Heart left ventricle (tissue), 16 donors: ENCODE measurements around the gene FJX1. TPM values are rescaled to one million over a fixed set of nuclear protein-coding genes. Genes with fewer than 3 reads are reported as not detected.
"Not testable (repeated sequence)": the region's sequence is repeated elsewhere in the genome, so short reads cannot be mapped to it uniquely, and the experiment has no call there.

Source experiments
- ATAC-seq, 4 donors: fragments of 200-7000 bp; cut with Tn5 transposase; one replicate each; pipeline ENCODE4 v1.9.1; 2020 to 2022; ENCODE audit warnings: moderate library complexity in 4 of 4, mild to moderate bottlenecking in 3 of 4, moderate number of reproducible peaks in 1 of 4
- DNase-seq, 5 donors: peaks; one replicate each; pipeline ENCODE4 v3.0.0-alpha.2; 2020
- H3K27ac ChIP-seq, 12 donors: fragments of 200-600 bp; sonication (generic) in 4 of 12; one replicate each; pipeline versions ENCODE4 v1.5.0 to v1.8.0; 2016 to 2022; ENCODE audit warnings: mild to moderate bottlenecking in 2 of 12
- H3K27me3 ChIP-seq, 9 donors: fragments of 200-600 bp; sonication (generic) in 2 of 9; one replicate each; pipeline versions ENCODE4 v1.5.1 to v1.8.0; 2016 to 2022; ENCODE audit warnings: mild to moderate bottlenecking in 3 of 9
- H3K36me3 ChIP-seq, 9 donors: fragments of 200-600 bp; sonication (generic) in 2 of 9; one replicate each; pipeline versions ENCODE4 v1.5.0 to v1.8.0; 2018 to 2022; ENCODE audit warnings: mild to moderate bottlenecking in 2 of 9
- H3K4me1 ChIP-seq, 12 donors: fragments of 200-600 bp; sonication (generic) in 4 of 12; one replicate each; pipeline versions ENCODE4 v1.5.0 to v1.8.0; 2016 to 2022; ENCODE audit warnings: mild to moderate bottlenecking in 3 of 12
- H3K4me3 ChIP-seq, 12 donors: fragments of 200-600 bp; sonication (generic) in 4 of 12; one replicate each; pipeline versions ENCODE4 v1.5.0 to v1.8.0; 2017 to 2022; ENCODE audit warnings: mild to moderate bottlenecking in 9 of 12, moderate library complexity in 4 of 12
- H3K9me3 ChIP-seq, 12 donors: fragments of 200-600 bp; sonication (generic) in 4 of 12; one replicate each; pipeline versions ENCODE4 v1.5.0 to v1.8.0; 2016 to 2022; ENCODE audit warnings: mild to moderate bottlenecking in 1 of 12
- CTCF ChIP-seq, 12 donors: fragments of 200-600 bp; sonication (generic) in 4 of 12; IDR thresholded peaks; one replicate each; pipeline versions ENCODE4 v1.5.0 to v1.8.0; 2018 to 2022; ENCODE audit warnings: antibody characterized with exemption in 12 of 12, mild to moderate bottlenecking in 5 of 12
- POLR2A ChIP-seq, 2 donors: fragments of 450-650 bp; IDR thresholded peaks; one replicate each; pipeline ENCODE4 v1.6.1; 2017; ENCODE audit warnings: antibody characterized with exemption in 2 of 2, mild to moderate bottlenecking in 2 of 2, moderate library complexity in 2 of 2
- WGBS, 4 donors: extraction: QIAGEN DNeasy Blood & Tissue Kit in 2 of 4; methylation state at CpG; one replicate each; pipeline versions ENCODE4 v1.1.5 to v1.1.7; 2013 to 2018; 5-methylcytosine and 5-hydroxymethylcytosine counted together
- intact Hi-C, 10 donors: fragments of 100-400 bp; cut with DNase I; formaldehyde crosslinking; loops; one replicate each; pipeline versions ENCODE4 v1.11.1 to v1.14.2; 2022
- polyA plus RNA-seq, 2 donors: library from polyadenylated mRNA; stranded (reverse); fragments of 200-250 nt; gene quantifications; one replicate each; pipeline ENCODE4 v1.2.3, GENCODE V29; 2013
- total RNA-seq, 9 donors: library from RNA; depleted of rRNA in 2 of 9; stranded (reverse); fragments of >200 nt in 2 of 9; fragmentation: NEBNext Ultra II Directional in 3 of 9; extraction: Animal tissue kit (Norgen Biotek cat#: 25700) in 3 of 9; gene quantifications; one replicate each; pipeline versions ENCODE4 v1.1.0 to v1.2.4, GENCODE V29; 2016 to 2023
- donor health status: ischemic (EF 13 %, LVEDD 7.1; RV severe dilation, severe dysfunction).
- donor health status: healthy with polysubstance abuse.
- donor health status: DM: no; HTN: yes; CAD: no.
- donor health status: DM: no; HTN: no; CAD: no.
- donor health status: ischemic (EF 25% LVEDD 6.9; RV normal size, moderate dysfunction).
- donor health status: ischemic (EF 25% LVEDD 5.7; RV mildly dilated, moderate dysfunction).
- donor health status: healthy.
- donor health status: DM: yes; HTN: yes; CAD: no.
- donor health status: ischemic (EF 35%, LVEDD 5.7; RV mildly dilated, moderate dysfunction).
- donor health status: nonischemic (EF 11% LVEDD 7.7; RV severe dilation, severe dysfunction).
- donor health status: DM: yes; HTN: yes; CAD: no.
- donor health status: PGD.
- donor health status: ischemic (EF 29% LVEDD 5.4; RV normal size, mild dysfunction).
- donor health status: nonischemic (EF 23%, LVEDD 6.1; RV moderate dilation, normal function).

FJX1 gene
- total and polyA plus RNA-seq, 11 donors: 0.55 to 7.2 (median 2.3) TPM

DNA sequence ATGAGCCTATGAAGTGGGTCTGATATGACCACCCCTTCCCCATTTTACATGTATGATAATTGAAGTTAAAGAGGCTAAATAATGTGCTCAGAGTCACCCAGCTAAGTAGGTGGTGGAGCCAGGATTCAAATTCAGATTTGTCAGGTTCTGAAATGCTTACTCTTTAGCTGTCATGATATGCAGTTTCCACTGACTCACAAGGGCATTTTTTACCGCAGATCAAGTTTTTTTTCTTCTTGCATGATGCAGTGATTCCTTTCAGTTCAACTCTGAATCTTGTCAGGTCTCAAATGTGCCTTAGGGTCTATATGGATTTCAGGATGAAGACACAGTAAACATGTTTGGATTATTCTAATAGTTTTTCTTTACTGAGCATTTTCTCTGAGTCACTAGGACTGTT, 31.7 kb downstream of the FJX1 start:
- DNase-seq: no peak
- no peak overlapping the region for H3K4me3 ChIP-seq
- TF ChIP-seq CTCF (IDR thresholded peaks at IDR 0.05) (no peak), POLR2A (IDR thresholded peaks at IDR 0.05) (no peak)
- H3K36me3 ChIP-seq: no peaks in the 10 kb centered on the region
- peaks cover 0 to 8% (median 0%) of the 10 kb centered on the region in 12 donors for H3K9me3 ChIP-seq
- peaks cover 0 to 9% (median 0%) of the 10 kb centered on the region in 12 donors for H3K4me1 ChIP-seq
- no peaks in the 10 kb centered on the region for H3K27me3 ChIP-seq
- intact Hi-C loops: no loop called here
- ATAC-seq: no peak
- no peak overlapping the region for H3K27ac ChIP-seq
- WGBS, 4 donors: 68 to 83% (median 76%) methylated on average over 1 of the region's 1 CpG

DNA sequence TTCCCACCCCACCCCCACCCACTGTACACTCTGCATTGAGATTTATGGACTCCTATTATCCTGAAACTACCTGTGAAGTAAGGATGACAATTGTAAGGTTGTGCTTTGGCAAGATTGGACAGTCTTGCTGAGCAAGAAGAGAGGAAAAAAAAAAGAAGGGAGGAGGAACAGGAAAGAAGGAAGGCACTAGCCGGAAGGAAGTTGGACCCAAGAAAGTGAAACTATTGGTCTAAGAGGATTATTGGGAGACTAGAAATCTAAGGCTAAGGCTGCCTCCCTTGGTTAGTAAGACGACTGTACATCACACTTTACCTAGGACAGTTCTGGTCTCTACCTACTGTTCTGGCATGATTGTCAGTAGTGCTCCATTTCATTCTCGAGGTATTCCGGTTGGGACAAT, 32.2 kb downstream of the FJX1 start:
- TF ChIP-seq POLR2A (IDR thresholded peaks at IDR 0.05) (no peak), CTCF (IDR thresholded peaks at IDR 0.05) (no peak)

GRCh38 chr11:35651263-35651662, 33.0 kb downstream of the FJX1 start:
- Histone ChIP-seq H3K4me1 (peaks cover 0 to 9% (median 0%) of the 10 kb centered on the region in 12 donors), H3K9me3 (peaks cover 0 to under 1% (median 0%) of the 10 kb centered on the region in 12 donors), H3K36me3 (no peaks in the 10 kb centered on the region), H3K27ac (peak overlapping the region in 4 of 12 donors; percentile 11 to 68 (median 33)), H3K27me3 (peaks cover 0 to 7% (median 0%) of the 10 kb centered on the region in 9 donors), H3K4me3 (no peak overlapping the region)
- peak in 2 of 5 donors; percentile 13 to 38 for DNase-seq
- WGBS, 4 donors: 70 to 79% (median 72%) methylated on average over 3 of the region's 3 CpGs
- ATAC-seq: peak; percentile 79 to 97 (median 84)
- TF ChIP-seq POLR2A (IDR thresholded peaks at IDR 0.05): no peak
- no peak for TF ChIP-seq CTCF (IDR thresholded peaks at IDR 0.05)
- intact Hi-C loops: no loop called here

More for the DNA sequence above, 32.2 kb downstream of the FJX1 start:
- intact Hi-C loops: no loop called here
- H3K9me3 ChIP-seq: peaks cover 0 to 8% (median 0%) of the 10 kb centered on the region in 12 donors
- H3K27ac ChIP-seq: no peak overlapping the region
- H3K4me3 ChIP-seq: no peak overlapping the region
- no peaks in the 10 kb centered on the region for H3K36me3 ChIP-seq
- peaks cover 0 to under 1% (median 0%) of the 10 kb centered on the region in 9 donors for H3K27me3 ChIP-seq
- 84 to 85% (median 85%) methylated on average over 4 of the region's 4 CpGs for WGBS, 4 donors
- ATAC-seq: no peak
- H3K4me1 ChIP-seq: peaks cover 0 to 9% (median 0%) of the 10 kb centered on the region in 12 donors
- DNase-seq: no peak

- H3K36me3 ChIP-seq, H3K27me3 ChIP-seq, intact Hi-C loops, H3K9me3 ChIP-seq, H3K4me3 ChIP-seq, ATAC-seq, DNase-seq, H3K27ac ChIP-seq, H3K4me1 ChIP-seq: not testable (repeated sequence)
- 92 to 99% (median 96%) methylated on average over 5 of the region's 5 CpGs for WGBS, 4 donors
These were observed 34.5 kb downstream of the FJX1 start for GRCh38 chr11:35652786-35653185.

- H3K4me3 ChIP-seq: no peak overlapping the region
- TF ChIP-seq POLR2A (IDR thresholded peaks at IDR 0.05) (no peak), CTCF (IDR thresholded peaks at IDR 0.05) (no peak)
- H3K27me3 ChIP-seq: peaks cover 0 to 9% (median 0%) of the 10 kb centered on the region in 9 donors
- H3K4me1 ChIP-seq: peaks cover 0 to 9% (median 0%) of the 10 kb centered on the region in 12 donors
- WGBS, 4 donors: 68 to 80% (median 72%) methylated on average over 6 of the region's 6 CpGs
- DNase-seq: no peak
- intact Hi-C loops: no loop called here
- ATAC-seq: no peak
- H3K27ac ChIP-seq: no peak overlapping the region
- no peaks in the 10 kb centered on the region for H3K36me3 ChIP-seq
- no peaks in the 10 kb centered on the region for H3K9me3 ChIP-seq
These were observed 36.5 kb downstream of the FJX1 start for GRCh38 chr11:35654711-35655110.
